Stimulated activated CD8-positive, alpha-beta memory T cell treated with anti-CD3 and anti-CD28 coated beads, Interleukin-15, amount 100 ng/mL, for 4 hours (primary cell): Measurements from ENCODE around the gene BCL6B.

Source experiments
- DNase-seq, 2 donors: peaks; one replicate each; pipeline ENCODE4 v3.0.0-alpha.2; 2020; ENCODE audit warnings: low read depth in 2 of 2

The BCL6B gene

GRCh38 chr17:7010523-7010922, 12.3 kb upstream of the BCL6B start:
- DNase-seq: no peak

- no peak for DNase-seq
These were observed 11.4 kb upstream of the BCL6B start for GRCh38 chr17:7011415-7011814.

DNA sequence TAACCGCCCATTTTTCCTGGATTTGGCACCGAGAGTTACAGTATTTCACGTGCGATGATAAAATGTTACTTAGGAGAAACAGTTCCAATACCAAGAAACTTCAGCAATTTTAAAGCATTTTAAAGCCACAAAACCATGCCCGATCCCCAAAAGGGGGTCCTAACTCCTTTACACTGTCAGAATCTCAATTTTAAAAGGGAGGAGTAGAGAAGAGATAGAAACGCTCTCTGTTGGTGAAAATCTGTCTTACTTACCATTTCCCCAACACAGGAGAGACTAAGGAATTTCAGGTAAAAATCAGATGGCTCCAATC, 11.0 kb upstream of the BCL6B start:
- no peak for DNase-seq

DNA sequence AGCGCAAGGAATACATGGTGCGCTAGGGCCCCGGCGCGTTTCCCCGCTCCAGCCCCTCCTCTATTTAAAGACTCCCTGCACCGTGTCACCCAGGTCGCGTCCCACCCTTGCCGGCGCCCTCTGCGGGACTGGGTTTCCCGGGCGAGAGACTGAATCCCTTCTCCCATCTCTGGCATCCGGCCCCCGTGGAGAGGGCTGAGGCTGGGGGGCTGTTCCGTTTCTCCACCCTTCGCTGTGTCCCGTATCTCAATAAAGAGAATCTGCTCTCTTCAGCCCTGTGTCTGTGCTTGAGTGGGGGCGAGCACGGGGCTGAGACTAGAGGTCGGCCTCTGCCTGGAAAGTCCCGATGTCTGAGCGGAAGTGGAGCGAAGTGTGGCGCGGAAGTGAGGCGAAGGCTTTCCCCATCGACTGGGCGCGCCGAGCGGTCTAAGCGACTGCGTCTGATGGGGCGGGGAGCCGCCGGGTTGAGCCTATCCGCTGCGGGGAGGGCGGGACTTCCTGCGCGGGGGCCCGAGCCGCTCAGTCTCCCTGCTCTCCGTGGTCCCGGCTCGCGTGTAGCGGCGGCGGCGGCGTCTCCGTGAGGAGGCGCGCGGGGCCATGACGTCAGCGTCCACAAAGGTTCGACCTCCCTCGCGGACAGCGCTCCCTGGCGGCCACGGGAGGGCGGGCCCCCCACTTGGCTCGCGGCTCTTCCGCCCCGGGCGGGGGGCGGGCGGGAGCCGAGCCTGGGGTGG, 8.4 kb upstream of the BCL6B start:
- peak; percentile 95 to 97 for DNase-seq

DNA sequence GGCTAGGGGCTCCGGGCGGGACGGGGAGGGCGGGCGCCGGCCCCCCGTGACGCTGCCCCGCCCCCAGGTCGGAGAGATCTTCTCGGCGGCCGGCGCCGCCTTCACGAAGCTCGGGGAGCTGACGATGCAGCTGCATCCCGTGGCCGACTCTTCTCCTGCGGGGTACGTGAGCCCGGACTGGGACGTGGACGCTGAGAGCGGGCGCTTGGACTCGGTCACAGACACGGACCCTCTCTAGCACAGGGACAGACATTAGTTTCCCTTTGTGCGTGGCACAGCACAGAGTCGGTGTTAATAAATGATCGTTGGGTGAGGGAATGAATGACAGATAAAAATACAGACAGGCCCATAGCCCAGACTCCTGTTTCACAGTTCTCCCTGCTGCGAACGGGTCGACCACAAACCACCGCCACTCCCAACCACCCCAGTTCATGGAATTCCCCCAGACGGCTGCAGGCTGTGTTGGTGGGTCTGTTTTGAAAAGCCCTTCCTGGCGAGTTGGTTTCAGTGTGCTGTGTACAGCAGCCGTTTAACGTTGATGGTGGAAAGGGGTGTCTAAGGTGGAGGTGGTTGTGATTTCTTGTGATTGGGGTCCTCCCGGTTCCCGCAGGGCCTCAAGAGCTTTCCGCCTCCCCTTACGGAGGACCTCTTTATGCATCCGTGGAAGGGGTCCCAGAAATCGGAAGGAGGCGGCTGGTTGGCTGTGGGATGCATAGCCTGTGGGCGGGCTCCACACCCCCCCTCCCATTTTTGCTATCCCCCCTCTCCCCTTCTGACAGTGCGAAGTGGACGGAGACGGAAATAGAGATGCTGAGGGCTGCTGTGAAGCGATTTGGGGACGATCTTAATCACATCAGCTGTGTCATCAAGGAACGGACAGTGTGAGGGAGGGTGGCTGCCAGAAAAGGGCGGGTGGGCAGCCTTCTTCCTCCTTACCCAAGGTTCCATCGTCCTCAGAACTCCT, 7.6 kb upstream of the BCL6B start:
- DNase-seq: peak; percentile 67 to 71

DNA sequence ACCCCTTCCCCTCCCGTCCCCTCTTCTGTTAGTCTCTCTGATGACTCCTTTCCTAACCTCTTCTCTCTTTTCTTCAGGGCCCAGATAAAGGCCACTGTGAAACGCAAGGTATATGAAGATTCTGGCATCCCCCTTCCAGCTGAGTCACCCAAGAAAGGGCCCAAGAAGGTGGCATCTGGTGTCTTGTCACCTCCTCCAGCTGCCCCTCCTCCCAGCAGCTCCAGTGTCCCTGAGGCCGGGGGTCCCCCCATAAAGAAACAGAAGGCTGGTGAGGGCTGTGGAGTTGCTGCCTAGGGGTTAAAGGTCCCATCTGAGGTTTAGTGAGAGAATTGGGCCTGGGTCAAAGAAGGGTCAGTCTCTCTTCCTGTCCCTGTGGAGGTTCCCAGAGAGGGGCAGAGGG, 6.4 kb upstream of the BCL6B start:
- DNase-seq: no peak

GRCh38 chr17:7016886-7017826, 5.7 kb upstream of the BCL6B start:
- DNase-seq: no peak

DNA sequence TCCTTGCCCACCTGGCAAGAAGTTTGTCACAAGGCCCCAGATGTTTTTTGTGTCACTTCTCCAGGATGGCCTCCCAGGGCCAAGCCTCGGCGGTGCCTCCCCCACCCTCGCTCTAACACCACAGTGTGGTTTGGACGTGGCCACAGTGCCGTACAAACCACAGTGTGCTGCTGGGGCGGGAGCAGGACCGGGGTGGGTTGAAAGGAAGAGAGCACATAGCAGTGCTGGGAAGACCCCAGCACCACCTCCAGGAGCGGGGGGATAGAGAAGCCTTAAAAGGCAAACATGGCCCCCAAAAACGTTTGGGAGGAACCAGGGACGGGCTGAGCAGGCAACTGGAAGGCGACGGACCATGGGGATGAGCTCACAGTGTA, 5.0 kb upstream of the BCL6B start:
- DNase-seq: no peak

- DNase-seq: no peak
These were observed 4.4 kb upstream of the BCL6B start for GRCh38 chr17:7018331-7018964.

DNA sequence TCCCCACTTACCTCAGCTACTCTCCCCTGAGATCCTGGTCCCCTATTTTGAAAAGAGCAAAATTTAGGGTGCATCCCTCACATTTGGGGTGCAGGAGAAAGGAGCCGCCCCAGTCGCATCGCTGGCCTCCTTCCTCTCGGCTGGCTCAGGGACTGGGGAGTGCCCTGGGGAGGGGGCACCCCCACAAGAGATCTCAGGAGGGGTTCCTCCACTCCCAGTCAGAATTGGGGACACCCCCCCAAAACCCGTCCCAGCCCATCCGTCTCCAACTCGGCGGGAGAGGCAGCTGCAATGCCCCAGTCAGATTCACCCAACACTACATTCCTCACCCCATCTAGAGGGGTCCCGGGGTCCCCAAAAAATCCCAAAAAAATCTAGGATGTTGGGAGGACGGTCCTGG, 3.5 kb upstream of the BCL6B start:
- no peak for DNase-seq

DNA sequence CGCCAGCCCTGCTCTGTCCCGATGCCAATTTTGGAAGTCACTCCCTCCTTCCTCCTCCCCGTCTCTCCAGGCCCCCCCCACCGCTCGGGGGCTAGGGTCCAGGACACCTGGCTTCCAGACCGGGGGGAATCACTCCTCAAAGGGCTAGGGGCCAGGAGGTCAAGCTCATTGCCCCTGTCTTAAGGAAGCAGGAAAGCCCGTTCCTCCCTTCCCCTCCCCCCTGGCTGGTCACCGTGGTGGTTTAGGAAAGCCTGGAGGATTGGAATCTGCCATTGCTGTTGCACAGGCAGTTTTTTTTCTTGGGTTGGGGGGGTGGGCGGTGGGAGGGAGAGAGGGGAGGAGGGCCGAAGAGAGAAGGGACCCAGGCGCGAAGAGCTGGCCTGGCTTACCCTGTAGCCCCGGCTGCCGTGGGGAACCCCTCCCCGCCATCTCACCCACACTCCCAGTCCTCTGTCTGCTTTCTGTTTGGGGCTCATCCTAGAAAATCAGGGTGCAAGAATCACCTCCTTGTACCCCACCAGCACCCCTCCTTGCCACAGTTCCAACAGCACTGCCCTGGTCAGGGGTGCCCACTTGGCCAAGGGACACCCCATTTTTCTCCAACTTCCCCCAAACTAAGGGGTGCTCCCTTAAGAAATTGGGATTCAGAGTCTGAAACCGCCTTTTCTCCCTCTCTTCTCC, 2.9 kb upstream of the BCL6B start:
- no peak for DNase-seq

DNA sequence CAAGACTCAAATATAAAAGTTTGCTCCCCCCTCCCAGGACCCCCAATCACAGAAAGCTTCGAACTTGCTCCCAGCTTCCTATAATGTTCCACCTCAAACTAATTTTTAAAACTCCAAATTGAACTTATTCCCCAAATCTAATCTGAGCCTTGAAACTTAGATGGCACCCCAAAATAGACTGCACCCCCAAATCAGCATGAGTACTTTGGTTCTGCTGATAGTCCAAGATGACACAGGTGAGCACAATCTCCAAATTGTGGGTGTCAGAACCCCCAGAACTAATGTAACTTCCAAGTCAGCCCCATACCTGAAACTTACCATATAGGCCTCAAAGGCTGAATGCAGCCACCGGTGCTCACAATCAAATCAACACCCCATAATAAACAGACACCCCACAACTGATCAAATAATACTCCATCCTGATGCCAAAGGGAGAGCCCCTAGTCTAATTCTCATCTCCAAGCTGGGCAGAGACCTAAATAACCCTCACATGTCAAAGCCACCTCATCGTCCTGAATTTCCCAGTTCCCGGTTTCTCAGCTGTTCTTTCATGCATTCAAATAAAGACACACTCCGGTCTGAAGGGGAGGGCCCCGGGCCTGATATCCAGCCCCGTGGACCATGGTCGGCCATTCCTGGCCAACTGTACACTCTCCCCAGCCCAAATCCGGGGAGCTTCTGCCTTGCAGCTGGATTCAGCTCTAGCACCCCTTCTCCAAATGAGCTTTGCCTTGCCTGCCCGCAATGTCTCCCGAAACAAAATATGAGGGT, 1.8 kb upstream of the BCL6B start:
- DNase-seq: no peak

DNA sequence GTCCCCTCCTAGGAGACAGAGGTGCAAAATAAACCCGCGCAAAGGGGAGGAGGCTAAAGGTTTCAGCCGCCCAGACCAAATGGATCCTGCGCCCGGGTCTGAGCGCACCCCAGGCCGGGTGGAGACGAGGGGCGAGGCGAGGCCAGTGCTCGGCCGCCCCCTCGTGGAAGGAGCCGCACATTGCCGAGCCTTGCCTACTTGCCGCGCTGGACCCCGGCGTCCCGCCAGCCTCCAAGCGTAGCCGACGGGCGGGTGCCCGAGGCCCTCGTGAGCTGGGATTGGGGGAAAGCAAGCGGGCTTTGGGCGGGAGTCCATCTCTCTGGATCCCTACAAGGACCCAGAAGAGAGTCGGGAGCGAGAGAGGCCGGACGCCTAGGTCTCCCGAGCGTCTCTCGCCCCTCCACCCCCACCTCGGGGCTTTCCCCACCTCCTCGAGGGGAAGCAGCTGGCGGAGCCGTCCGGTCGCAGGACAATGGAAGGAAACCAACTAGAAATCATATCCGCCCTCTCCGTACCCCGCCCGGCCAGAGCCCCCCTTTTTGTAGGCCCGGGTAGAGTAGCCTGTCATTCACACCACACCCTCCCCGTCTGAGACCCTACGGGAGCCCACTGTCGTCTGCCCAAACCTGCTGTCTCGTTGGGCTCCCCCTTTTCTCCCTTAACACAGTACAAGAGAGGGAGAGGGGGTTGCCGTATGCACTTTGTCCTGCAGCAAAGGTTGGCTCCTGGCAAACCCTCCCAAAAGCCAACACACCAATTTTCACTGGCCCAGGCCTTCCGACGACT, 664 bp upstream of the BCL6B start:
- DNase-seq: peak; percentile 34 to 63

- DNase-seq: peak; percentile 86 to 88
These were observed 939 bp downstream of the BCL6B start for GRCh38 chr17:7023576-7024401.

DNA sequence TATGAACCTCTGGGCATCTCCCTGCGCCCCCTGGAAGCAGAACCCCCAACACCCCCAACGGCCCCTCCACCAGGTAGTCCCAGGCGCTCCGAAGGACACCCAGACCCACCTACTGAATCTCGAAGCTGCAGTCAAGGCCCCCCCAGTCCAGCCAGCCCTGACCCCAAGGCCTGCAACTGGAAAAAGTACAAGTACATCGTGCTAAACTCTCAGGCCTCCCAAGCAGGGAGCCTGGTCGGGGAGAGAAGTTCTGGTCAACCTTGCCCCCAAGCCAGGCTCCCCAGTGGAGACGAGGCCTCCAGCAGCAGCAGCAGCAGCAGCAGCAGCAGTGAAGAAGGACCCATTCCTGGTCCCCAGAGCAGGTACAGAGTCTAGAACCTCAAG, 1.5 kb downstream of the BCL6B start:
- DNase-seq: no peak

GRCh38 chr17:7025245-7025644, 2.4 kb downstream of the BCL6B start:
- no peak for DNase-seq

- no peak for DNase-seq
These were observed 3.7 kb downstream of the BCL6B start for GRCh38 chr17:7026471-7027115.

DNA sequence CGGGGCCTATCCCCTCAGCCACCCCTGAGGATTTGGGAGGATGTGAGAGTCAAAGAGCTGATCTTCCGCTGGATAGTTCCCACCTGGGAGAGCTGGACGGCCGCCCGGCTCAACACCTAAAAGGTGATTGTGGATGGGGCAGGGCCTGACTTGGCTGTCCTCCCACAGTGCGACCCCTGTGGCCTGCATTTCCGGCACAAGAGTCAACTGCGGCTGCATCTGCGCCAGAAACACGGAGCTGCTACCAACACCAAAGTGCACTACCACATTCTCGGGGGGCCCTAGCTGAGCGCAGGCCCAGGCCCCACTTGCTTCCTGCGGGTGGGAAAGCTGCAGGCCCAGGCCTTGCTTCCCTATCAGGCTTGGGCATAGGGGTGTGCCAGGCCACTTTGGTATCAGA, 4.5 kb downstream of the BCL6B start:
- no peak for DNase-seq
